Measurements from ENCODE around the gene SMG1.
"Not testable (repeated sequence)": the region's sequence is repeated elsewhere in the genome, so short reads cannot be mapped to it uniquely, and the experiment has no call there.

Gene SMG1

DNA sequence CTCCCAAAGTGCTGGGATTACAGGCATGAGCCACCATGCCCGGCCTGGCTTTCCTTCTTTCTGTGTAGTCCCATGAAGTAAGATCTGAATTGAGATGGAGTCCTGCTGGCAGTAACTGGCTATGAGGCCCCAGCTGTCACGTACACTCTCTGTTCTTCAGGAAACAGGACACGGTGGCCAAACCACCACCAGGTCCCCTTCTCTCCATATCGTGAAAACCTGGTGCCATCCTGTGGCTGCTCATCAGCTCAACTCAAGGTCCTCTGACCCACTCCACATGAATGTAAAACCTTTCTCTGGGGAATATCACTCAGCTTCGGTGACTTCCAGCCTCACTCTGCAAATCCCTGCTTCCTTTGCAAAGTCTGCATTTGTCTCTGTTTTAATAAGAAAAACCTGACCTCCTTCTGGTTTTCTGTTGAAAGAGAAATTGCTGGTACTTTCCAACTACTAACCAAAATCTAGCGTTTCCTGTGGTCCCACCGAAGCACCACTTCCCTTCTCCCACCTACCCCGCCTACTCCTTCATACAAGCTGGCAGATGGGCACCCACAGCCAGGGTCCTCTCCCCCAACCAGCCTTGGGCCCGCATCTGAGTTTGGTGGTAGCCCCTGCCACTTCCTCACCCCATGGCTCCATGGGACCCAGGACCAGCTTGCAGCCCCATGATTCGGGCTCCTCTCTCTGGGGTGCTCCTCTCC lies 168.1 kb downstream of the SMG1 start:
- DNase-seq: peak; percentile 16 to 28

DNA sequence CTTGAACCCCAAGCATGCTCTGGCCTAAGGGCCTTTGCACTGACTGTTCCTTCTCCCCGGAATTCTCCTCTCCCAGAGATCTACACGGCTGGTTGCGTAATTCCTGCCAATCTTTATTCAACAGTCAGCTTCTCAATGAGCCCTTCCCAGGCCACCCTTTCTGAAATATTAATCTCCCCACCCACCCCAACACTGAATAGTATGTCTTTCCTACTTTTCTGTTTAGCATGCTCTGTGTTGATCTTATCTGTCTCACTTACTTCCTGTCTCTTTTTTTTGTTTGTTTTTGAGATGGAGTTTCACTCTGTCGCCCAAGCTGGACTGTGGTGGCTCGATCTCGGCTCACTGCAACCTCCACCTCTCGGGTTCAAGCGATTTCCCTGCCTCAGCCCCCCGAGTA lies 169.6 kb downstream of the SMG1 start:
- not testable (repeated sequence) for DNase-seq
